Loucy (cell line): ENCODE data around the gene INSYN2B.

Experiments
- H2AFZ ChIP-seq: fragments of 200-600 bp; sonication (generic); 2 replicates; pipeline ENCODE4 v1.6.0; 2016; ENCODE audit warnings: antibody characterized with exemption, mild to moderate bottlenecking, low read length, moderate library complexity
- H3F3A ChIP-seq: fragments of 200-600 bp; 2 replicates; pipeline ENCODE4 v1.6.0; 2016; ENCODE audit warnings: antibody characterized with exemption, low read depth, mild to moderate bottlenecking
- H3K27me3 ChIP-seq: fragments of 200-600 bp; sonication (generic); 2 replicates; pipeline ENCODE4 v1.6.1; 2014; ENCODE audit warnings: low read length, mild to moderate bottlenecking; ENCODE audit not compliant: insufficient read depth, poor library complexity, severe bottlenecking
- H3K36me3 ChIP-seq: fragments of 200-600 bp; sonication (generic); 2 replicates; pipeline ENCODE4 v1.6.1; 2016; ENCODE audit warnings: low read length; ENCODE audit not compliant: insufficient read depth
- H3K4me1 ChIP-seq: fragments of 200-600 bp; sonication (generic); 2 replicates; pipeline ENCODE4 v1.5.1; 2014; ENCODE audit warnings: low read length, mild to moderate bottlenecking; ENCODE audit not compliant: insufficient read depth, poor library complexity, severe bottlenecking
- H3K4me2 ChIP-seq: fragments of 200-600 bp; sonication (generic); 2 replicates; pipeline ENCODE4 v1.6.0; 2014; ENCODE audit warnings: antibody characterized with exemption, low read length, low read depth, mild to moderate bottlenecking; ENCODE audit not compliant: poor library complexity, severe bottlenecking
- H3K4me3 ChIP-seq: fragments of 200-600 bp; sonication (generic); 2 replicates; pipeline ENCODE4 v1.5.1; 2014; ENCODE audit warnings: low read length, mild to moderate bottlenecking, mixed read lengths; ENCODE audit not compliant: poor library complexity, severe bottlenecking
- H3K79me2 ChIP-seq: fragments of 200-600 bp; sonication (generic); 2 replicates; pipeline ENCODE4 v1.6.1; 2014; ENCODE audit warnings: low read length; ENCODE audit not compliant: insufficient read depth
- H3K9ac ChIP-seq: fragments of 200-600 bp; sonication (generic); 2 replicates; pipeline ENCODE4 v1.6.0; 2014; ENCODE audit warnings: mild to moderate bottlenecking, low read depth, low read length, moderate library complexity; ENCODE audit not compliant: poor library complexity, severe bottlenecking
- H3K9me2 ChIP-seq: fragments of 200-600 bp; sonication (generic); replicated peaks from 2 replicates; pipeline ENCODE4 v1.6.1; 2016; ENCODE audit warnings: low read depth, low read length, mixed read lengths
- H3K9me3 ChIP-seq: fragments of 200-600 bp; sonication (generic); 2 replicates; pipeline ENCODE4 v1.6.1; 2014; ENCODE audit warnings: mild to moderate bottlenecking, antibody characterized with exemption, low read length, low read depth; ENCODE audit not compliant: insufficient read depth
- H4K20me1 ChIP-seq: fragments of 200-600 bp; sonication (generic); 2 replicates; pipeline ENCODE4 v1.6.0; 2014; ENCODE audit warnings: antibody characterized with exemption, low read length, mild to moderate bottlenecking; ENCODE audit not compliant: insufficient read depth, poor library complexity, severe bottlenecking
- EZH2phosphoT487 ChIP-seq: fragments of 200-600 bp; IDR thresholded peaks from 2 replicates; pipeline ENCODE4 v1.6.1; 2018; ENCODE audit warnings: antibody characterized with exemption, mild to moderate bottlenecking, moderate library complexity, borderline replicate concordance
- TF ChIP-seq, protein P1 (sequence below): fragments of 200-600 bp; sonication (generic); conservative IDR thresholded peaks from 2 replicates; pipeline ENCODE4 v1.5.1; 2014; ENCODE audit warnings: mild to moderate bottlenecking, antibody characterized with exemption, low read length

Gene INSYN2B

DNA sequence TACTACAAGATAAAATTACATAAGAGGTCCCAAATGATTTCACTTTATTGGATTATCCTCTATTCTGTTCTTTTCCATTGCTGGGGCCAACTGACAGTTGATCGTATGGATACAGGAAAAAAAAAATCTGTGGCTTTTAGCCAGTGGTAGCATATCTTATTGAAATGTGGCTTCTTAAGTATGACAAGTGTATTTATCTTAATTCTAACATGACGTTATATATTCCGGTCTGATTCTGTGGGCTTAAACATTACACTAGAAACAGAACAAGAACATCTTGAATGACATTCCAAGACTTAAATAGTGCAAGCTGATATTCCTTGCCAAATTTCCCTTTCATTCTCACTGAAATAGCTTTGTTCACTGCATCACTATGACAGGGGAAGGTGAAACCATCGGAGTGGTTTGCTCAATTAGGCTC is 117.9 kb downstream of the INSYN2B start:
- no peaks in the 10 kb centered on the region for H3K9me3 ChIP-seq
- no peaks in the 10 kb centered on the region for H4K20me1 ChIP-seq
- no peaks in the 10 kb centered on the region for H3K9me2 ChIP-seq
- H3K36me3 ChIP-seq = peaks cover under 1% of the 10 kb centered on the region; the same call in 1 of the 2 replicates
- H3F3A ChIP-seq = no peaks in the 10 kb centered on the region
- H3K4me3 ChIP-seq = no peak overlapping the region
- no peak overlapping the region for H2AFZ ChIP-seq
- H3K27me3 ChIP-seq = no peaks in the 10 kb centered on the region
- peak overlapping the region; percentile 24 for H3K4me2 ChIP-seq
- peaks cover 21% of the 10 kb centered on the region for H3K4me1 ChIP-seq
- no peak overlapping the region for H3K9ac ChIP-seq
- TF ChIP-seq, protein P1, sequence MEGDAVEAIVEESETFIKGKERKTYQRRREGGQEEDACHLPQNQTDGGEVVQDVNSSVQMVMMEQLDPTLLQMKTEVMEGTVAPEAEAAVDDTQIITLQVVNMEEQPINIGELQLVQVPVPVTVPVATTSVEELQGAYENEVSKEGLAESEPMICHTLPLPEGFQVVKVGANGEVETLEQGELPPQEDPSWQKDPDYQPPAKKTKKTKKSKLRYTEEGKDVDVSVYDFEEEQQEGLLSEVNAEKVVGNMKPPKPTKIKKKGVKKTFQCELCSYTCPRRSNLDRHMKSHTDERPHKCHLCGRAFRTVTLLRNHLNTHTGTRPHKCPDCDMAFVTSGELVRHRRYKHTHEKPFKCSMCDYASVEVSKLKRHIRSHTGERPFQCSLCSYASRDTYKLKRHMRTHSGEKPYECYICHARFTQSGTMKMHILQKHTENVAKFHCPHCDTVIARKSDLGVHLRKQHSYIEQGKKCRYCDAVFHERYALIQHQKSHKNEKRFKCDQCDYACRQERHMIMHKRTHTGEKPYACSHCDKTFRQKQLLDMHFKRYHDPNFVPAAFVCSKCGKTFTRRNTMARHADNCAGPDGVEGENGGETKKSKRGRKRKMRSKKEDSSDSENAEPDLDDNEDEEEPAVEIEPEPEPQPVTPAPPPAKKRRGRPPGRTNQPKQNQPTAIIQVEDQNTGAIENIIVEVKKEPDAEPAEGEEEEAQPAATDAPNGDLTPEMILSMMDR = no peak
- no peak for TF ChIP-seq EZH2phosphoT487
- no peaks in the 10 kb centered on the region for H3K79me2 ChIP-seq

DNA sequence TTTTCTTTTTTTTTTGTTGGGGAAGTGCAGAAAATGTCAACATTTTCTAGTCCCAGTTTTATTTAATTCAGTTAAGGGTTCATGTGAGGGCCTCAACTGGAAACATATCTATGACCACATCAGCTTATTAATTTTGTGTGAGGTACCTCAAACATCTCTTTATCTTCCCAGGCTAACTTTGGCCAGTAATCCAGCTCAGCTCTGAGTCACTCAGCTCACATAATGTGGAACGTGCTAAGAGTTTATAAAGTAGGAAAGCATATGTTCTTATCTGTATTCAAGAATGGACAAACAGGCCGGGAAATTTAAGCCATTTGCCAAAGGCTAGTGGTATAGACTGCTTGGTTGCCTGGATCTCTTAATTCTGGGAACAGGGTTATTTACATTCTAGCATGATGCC is 118.4 kb downstream of the INSYN2B start:
- TF ChIP-seq EZH2phosphoT487 = no peak
- TF ChIP-seq, protein P1 = no peak
- Histone ChIP-seq H2AFZ (no peak overlapping the region), H3K9me2 (no peaks in the 10 kb centered on the region), H3K27me3 (no peaks in the 10 kb centered on the region), H3K36me3 (no peaks in the 10 kb centered on the region), H3K9me3 (no peaks in the 10 kb centered on the region), H3K4me2 (peak overlapping the region; percentile 24), H4K20me1 (no peaks in the 10 kb centered on the region), H3K4me1 (peaks cover 21% of the 10 kb centered on the region), H3K4me3 (no peak overlapping the region), H3K9ac (no peak overlapping the region), H3F3A (no peaks in the 10 kb centered on the region), H3K79me2 (no peaks in the 10 kb centered on the region)

DNA sequence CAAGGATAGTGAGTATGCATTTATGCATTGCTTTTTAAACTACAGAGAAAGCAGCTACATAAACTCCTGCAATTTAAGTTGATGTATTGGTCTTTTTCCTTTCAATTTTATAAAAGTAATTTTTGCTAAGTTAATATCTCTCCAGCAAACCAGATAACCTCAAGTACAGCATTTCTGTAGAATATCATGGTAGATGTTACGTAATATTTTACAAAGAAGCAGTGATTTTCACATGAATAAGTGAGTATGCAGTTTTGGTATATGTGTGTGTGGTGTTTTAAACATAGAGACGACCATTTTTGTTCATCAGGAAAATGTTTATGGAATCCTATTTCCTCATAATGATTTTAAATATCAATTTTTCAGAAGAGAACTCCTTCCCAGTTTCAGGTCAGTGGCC is 118.9 kb downstream of the INSYN2B start:
- H3K9ac ChIP-seq = no peak overlapping the region
- H3K79me2 ChIP-seq = no peaks in the 10 kb centered on the region
- H3K9me2 ChIP-seq = no peaks in the 10 kb centered on the region
- no peak overlapping the region for H2AFZ ChIP-seq
- no peaks in the 10 kb centered on the region for H3K36me3 ChIP-seq
- no peaks in the 10 kb centered on the region for H3F3A ChIP-seq
- H3K4me2 ChIP-seq = no peak overlapping the region
- H3K27me3 ChIP-seq = no peaks in the 10 kb centered on the region
- TF ChIP-seq, protein P1 = no peak
- TF ChIP-seq EZH2phosphoT487 = no peak
- no peak overlapping the region for H3K4me3 ChIP-seq
- peaks cover 21% of the 10 kb centered on the region for H3K4me1 ChIP-seq
- no peaks in the 10 kb centered on the region for H3K9me3 ChIP-seq
- H4K20me1 ChIP-seq = no peaks in the 10 kb centered on the region
